Smooth muscle cell of the brain vasculature (primary cell): Measurements from ENCODE around the gene OR56B1.

Source experiments
- DNase-seq: peaks from one replicate; pipeline ENCODE4 v3.0.0-alpha.2; 2012; ENCODE audit warnings: low read depth, low spot score

Gene OR56B1

GRCh38 chr11:5727691-5728090 lies 8.6 kb upstream of the OR56B1 start:
- no peak for DNase-seq

GRCh38 chr11:5737091-5737490 lies 843 bp downstream of the OR56B1 start:
- no peak for DNase-seq

GRCh38 chr11:5737670-5738392 lies 1.6 kb downstream of the OR56B1 start:
- no peak for DNase-seq

- DNase-seq = no peak
These were observed 2.2 kb downstream of the OR56B1 start for GRCh38 chr11:5738431-5738830.

GRCh38 chr11:5746614-5747013 lies 10.4 kb downstream of the OR56B1 start:
- DNase-seq = no peak

- DNase-seq = no peak
These were observed 13.6 kb downstream of the OR56B1 start for GRCh38 chr11:5749836-5750235.

- no peak for DNase-seq
These were observed 17.7 kb downstream of the OR56B1 start, which contains the start of gene OR52N4 for GRCh38 chr11:5753943-5754342. Gene OR52N4 (plus strand): TSS chr11:5754243. CDS start chr11:5754741, 498 bp downstream.

GRCh38 chr11:5767056-5767455 lies 30.8 kb downstream of the OR56B1 start:
- DNase-seq = no peak

GRCh38 chr11:5783255-5783654 lies 47.0 kb downstream of the OR56B1 start, which contains the start of gene OR52N5:
Gene OR52N5 (minus strand): TSS chr11:5783355. CDS start chr11:5778634, 4,721 bp downstream.
- no peak for DNase-seq
